Mucosa of descending colon (tissue), 3 donors: ENCODE data around the gene PKP1. TPM values are rescaled to one million over a fixed set of nuclear protein-coding genes. Genes with fewer than 3 reads are reported as not detected.

Experiments
- ATAC-seq: fragments of 200-7000 bp; cut with Tn5 transposase; one replicate; pipeline ENCODE4 v1.9.1; 2020; ENCODE audit warnings: mild to moderate bottlenecking, moderate library complexity
- DNase-seq, 3 donors: peaks; one replicate each; pipeline ENCODE4 v3.0.0-alpha.2; 2020
- H3K36me3 ChIP-seq: fragments of 200-600 bp; one replicate; pipeline ENCODE4 v1.8.0; 2021; ENCODE audit warnings: low read depth, mild to moderate bottlenecking
- H3K4me1 ChIP-seq: fragments of 200-600 bp; one replicate; pipeline ENCODE4 v1.8.0; 2021; ENCODE audit warnings: low read depth, mild to moderate bottlenecking
- H3K4me3 ChIP-seq: fragments of 200-600 bp; one replicate; pipeline ENCODE4 v1.8.0; 2021; ENCODE audit warnings: mild to moderate bottlenecking
- H3K9me3 ChIP-seq: fragments of 200-600 bp; one replicate; pipeline ENCODE4 v1.8.0; 2021; ENCODE audit warnings: mild to moderate bottlenecking
- intact Hi-C, 2 donors: fragments of 100-400 bp; cut with DNase I in 1 of 2; cut with micrococcal nuclease in 1 of 2; formaldehyde crosslinking; loops; one replicate each; pipeline versions ENCODE4 v1.11.0 to v1.11.1; 2022; cut with DNase I, micrococcal nuclease
- total RNA-seq, 3 donors: library from RNA; stranded (reverse); fragmentation: NEBNext Ultra II Directional in 2 of 3; extraction: Animal tissue kit (Norgen Biotek cat#: 25700) in 2 of 3; gene quantifications; one replicate each; pipeline versions ENCODE4 v1.2.1 to v1.2.4, GENCODE V29; 2021 to 2023
- TF ChIP-seq, protein P1 (sequence below): fragments of 200-600 bp; IDR thresholded peaks from one replicate; pipeline ENCODE4 v1.8.0; 2022; ENCODE audit warnings: antibody characterized with exemption, mild to moderate bottlenecking
- donor health status: DM: no; HTN: no; CAD: no; lungs with moderate emphysema.
- donor health status: DM: no; HTN: no; CAD: no.
- donor health status: DM: no; HTN: yes; CAD: no.

The PKP1 gene
- total RNA-seq, 3 donors from 2014 or later = 0.27 to 0.41 TPM; not detected in 1

- ATAC-seq (no peak), DNase-seq (no peak)
- TF ChIP-seq, protein P1, sequence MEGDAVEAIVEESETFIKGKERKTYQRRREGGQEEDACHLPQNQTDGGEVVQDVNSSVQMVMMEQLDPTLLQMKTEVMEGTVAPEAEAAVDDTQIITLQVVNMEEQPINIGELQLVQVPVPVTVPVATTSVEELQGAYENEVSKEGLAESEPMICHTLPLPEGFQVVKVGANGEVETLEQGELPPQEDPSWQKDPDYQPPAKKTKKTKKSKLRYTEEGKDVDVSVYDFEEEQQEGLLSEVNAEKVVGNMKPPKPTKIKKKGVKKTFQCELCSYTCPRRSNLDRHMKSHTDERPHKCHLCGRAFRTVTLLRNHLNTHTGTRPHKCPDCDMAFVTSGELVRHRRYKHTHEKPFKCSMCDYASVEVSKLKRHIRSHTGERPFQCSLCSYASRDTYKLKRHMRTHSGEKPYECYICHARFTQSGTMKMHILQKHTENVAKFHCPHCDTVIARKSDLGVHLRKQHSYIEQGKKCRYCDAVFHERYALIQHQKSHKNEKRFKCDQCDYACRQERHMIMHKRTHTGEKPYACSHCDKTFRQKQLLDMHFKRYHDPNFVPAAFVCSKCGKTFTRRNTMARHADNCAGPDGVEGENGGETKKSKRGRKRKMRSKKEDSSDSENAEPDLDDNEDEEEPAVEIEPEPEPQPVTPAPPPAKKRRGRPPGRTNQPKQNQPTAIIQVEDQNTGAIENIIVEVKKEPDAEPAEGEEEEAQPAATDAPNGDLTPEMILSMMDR = no peak
- Histone ChIP-seq H3K36me3 (no peaks in the 10 kb centered on the region), H3K4me3 (no peak overlapping the region), H3K4me1 (no peaks in the 10 kb centered on the region), H3K9me3 (no peaks in the 10 kb centered on the region)
- intact Hi-C loops = no loop called here
Observed at GRCh38 chr1:201267481-201268229, 15.7 kb upstream of the PKP1 start.

GRCh38 chr1:201268604-201269151, 14.6 kb upstream of the PKP1 start:
- Histone ChIP-seq H3K36me3 (no peaks in the 10 kb centered on the region), H3K4me1 (no peaks in the 10 kb centered on the region), H3K9me3 (no peaks in the 10 kb centered on the region), H3K4me3 (no peak overlapping the region)
- ATAC-seq (peak; percentile 72), DNase-seq (no peak)
- intact Hi-C loops = no loop called here
- TF ChIP-seq, protein P1 = no peak

GRCh38 chr1:201269281-201269680, 14.0 kb upstream of the PKP1 start:
- no peak overlapping the region for H3K4me3 ChIP-seq
- no peaks in the 10 kb centered on the region for H3K9me3 ChIP-seq
- no peak for ATAC-seq
- no peak for DNase-seq
- no peaks in the 10 kb centered on the region for H3K4me1 ChIP-seq
- no peaks in the 10 kb centered on the region for H3K36me3 ChIP-seq
- intact Hi-C loops = no loop called here
- TF ChIP-seq, protein P1 = no peak

DNA sequence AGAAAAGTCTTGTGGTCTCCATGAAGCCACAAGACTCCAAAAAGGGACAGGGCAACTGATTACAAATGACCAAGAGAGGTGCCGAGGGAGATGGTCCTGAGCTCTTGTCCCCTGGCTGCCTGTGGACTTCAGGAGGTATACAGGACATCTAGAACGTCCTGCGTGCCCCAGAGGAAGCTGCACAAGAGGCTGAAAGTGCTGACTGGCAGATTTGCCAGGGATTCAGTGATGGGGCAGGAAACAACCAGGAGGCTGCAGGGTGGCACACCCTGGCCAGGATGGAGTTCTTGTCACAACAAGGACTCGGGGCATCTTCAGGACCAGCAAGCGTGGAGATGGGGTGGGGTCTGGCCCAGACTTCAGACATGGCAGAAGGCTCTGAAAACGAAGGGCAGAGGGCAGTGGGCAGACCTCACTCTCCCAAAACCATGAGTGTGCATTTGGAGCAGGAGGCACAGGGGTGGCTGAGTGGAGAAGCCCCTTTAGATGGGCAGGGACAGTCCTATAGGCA, 13.4 kb upstream of the PKP1 start:
- Histone ChIP-seq H3K9me3 (no peaks in the 10 kb centered on the region), H3K4me3 (no peak overlapping the region), H3K4me1 (no peaks in the 10 kb centered on the region), H3K36me3 (no peaks in the 10 kb centered on the region)
- ATAC-seq (no peak), DNase-seq (no peak)
- intact Hi-C loops = no loop called here
- TF ChIP-seq, protein P1 = no peak

DNA sequence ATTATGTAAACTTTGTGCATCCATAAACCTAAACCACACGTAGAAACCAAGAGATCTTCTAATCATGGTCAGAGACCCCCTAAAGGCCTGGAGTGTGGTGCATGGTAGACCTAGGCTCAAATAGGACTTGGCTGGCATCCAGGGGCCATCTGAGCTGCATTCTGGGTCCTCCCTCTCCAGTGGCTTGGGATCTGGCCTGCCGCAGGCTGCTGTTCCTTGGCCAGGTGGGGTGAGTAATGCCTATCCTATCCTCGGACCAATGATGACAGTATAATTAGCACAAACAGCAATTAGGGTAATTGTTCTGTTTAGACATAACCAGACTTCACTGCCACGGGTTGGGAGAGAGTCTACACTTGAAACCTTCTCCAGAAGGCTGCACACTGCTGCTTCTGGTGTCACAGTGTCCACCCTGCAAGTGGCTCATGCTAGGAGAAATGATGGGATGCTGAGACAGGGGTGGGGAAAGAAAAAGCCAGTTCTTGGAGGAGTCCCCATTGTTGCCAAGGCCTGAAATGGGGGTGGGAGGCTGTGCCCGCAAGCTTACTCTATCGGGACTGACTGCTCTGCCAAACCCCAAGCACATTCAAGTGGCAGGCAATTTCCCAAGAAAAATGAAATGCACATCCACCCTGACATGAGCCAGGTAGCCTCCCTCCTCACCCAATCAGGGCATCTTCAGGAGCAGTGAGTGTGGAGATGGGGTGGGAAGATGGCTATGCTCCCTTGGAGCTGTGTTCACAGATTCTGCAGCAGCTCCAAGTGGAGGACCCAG, 12.5 kb upstream of the PKP1 start:
- no peak for DNase-seq

More for the DNA sequence above, 12.5 kb upstream of the PKP1 start:
- Histone ChIP-seq H3K36me3 (no peaks in the 10 kb centered on the region), H3K4me3 (no peak overlapping the region), H3K9me3 (no peaks in the 10 kb centered on the region), H3K4me1 (peaks cover 3% of the 10 kb centered on the region)
- TF ChIP-seq, protein P1 = no peak
- no peak for ATAC-seq
- intact Hi-C loops = no loop called here
